Mononuclear cell (primary cell): ENCODE results near the gene ATP6V0C. TPM values are rescaled to one million over a fixed set of nuclear protein-coding genes. Genes with fewer than 3 reads are reported as not detected.
A peak's percentile ranks its signal among the peaks of the same experiment; 100 is the strongest.
"Not testable (repeated sequence)": the region's sequence is repeated elsewhere in the genome, so short reads cannot be mapped to it uniquely, and the experiment has no call there.

Experiments
- H3K27me3 ChIP-seq: 2 replicates; pipeline ENCODE4 v1.6.0; 2011; ENCODE audit warnings: low read length, control low read depth; ENCODE audit not compliant: insufficient read depth
- H3K4me1 ChIP-seq: 2 replicates; pipeline ENCODE4 v1.5.1; 2011; ENCODE audit warnings: mild to moderate bottlenecking, low read length, control low read depth; ENCODE audit not compliant: insufficient read depth
- H3K4me3 ChIP-seq: 2 replicates; pipeline ENCODE4 v1.5.1; 2011; ENCODE audit warnings: mild to moderate bottlenecking, low read length, moderate library complexity
- H3K9me3 ChIP-seq: 2 replicates; pipeline ENCODE4 v1.5.1; 2011; ENCODE audit warnings: low read depth, mild to moderate bottlenecking, control low read depth, low read length
- total RNA-seq: library from RNA; depleted of rRNA; stranded (reverse); fragments of >200 nt; gene quantifications from one replicate; pipeline ENCODE4 v1.2.3, GENCODE V29; 2012

Gene ATP6V0C
- total RNA-seq, 1 donor = 61.2 TPM

DNA sequence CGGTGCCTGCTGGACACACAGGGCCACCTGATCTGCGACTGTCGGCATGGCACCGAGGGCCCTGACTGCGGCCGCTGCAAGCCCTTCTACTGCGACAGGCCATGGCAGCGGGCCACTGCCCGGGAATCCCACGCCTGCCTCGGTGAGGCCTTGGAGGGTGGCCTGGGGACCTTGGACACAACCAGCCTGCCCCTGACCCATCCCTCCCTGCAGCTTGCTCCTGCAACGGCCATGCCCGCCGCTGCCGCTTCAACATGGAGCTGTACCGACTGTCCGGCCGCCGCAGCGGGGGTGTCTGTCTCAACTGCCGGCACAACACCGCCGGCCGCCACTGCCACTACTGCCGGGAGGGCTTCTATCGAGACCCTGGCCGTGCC is 41.3 kb upstream of the ATP6V0C start:
- H3K9me3 ChIP-seq = no peaks in the 10 kb centered on the region
- H3K4me3 ChIP-seq = no peak overlapping the region
- H3K27me3 ChIP-seq = peaks cover 43% of the 10 kb centered on the region
- H3K4me1 ChIP-seq = peaks cover 51% of the 10 kb centered on the region

DNA sequence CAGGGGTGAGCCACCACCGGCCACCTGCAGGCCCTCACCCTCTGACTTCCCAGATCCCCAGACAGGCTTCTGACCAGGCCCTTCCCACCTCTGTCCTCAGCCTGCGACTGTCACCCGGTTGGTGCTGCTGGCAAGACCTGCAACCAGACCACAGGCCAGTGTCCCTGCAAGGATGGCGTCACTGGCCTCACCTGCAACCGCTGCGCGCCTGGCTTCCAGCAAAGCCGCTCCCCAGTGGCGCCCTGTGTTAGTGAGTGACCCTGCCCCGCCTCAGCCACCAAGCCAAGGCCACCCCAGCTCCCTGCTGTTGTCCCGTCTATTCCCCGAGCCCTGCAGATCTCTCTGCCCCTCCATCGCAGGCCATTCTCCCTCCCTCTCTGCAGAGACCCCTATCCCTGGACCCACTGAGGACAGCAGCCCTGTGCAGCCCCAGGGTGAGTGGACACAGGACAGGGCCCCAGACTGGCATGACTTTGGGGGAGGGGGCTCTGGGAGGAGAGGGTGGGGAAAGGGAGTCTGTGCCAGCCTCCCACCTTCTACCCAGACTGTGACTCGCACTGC is 40.8 kb upstream of the ATP6V0C start:
- Histone ChIP-seq H3K27me3 (peaks cover 43% of the 10 kb centered on the region), H3K4me1 (peaks cover 47% of the 10 kb centered on the region), H3K9me3 (no peaks in the 10 kb centered on the region), H3K4me3 (no peak overlapping the region)

DNA sequence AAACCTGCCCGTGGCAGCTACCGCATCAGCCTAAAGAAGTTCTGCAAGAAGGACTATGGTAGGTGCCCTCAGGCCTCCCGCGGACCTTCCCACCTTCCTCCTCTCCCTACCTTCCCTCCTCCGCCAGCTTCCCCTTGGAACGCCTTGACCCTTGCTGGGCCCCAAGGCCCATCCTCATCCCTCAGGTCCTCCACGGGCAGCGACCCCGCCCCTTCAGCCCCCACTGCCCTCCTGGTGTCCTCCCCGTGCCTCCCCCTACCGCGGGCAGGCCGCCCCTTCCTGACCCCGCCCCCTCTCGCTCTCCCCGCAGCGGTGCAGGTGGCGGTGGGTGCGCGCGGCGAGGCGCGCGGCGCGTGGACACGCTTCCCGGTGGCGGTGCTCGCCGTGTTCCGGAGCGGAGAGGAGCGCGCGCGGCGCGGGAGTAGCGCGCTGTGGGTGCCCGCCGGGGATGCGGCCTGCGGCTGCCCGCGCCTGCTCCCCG is 40.3 kb upstream of the ATP6V0C start:
- peaks cover 41% of the 10 kb centered on the region for H3K4me1 ChIP-seq
- H3K27me3 ChIP-seq = peaks cover 39% of the 10 kb centered on the region
- H3K4me3 ChIP-seq = no peak overlapping the region
- H3K9me3 ChIP-seq = no peaks in the 10 kb centered on the region

DNA sequence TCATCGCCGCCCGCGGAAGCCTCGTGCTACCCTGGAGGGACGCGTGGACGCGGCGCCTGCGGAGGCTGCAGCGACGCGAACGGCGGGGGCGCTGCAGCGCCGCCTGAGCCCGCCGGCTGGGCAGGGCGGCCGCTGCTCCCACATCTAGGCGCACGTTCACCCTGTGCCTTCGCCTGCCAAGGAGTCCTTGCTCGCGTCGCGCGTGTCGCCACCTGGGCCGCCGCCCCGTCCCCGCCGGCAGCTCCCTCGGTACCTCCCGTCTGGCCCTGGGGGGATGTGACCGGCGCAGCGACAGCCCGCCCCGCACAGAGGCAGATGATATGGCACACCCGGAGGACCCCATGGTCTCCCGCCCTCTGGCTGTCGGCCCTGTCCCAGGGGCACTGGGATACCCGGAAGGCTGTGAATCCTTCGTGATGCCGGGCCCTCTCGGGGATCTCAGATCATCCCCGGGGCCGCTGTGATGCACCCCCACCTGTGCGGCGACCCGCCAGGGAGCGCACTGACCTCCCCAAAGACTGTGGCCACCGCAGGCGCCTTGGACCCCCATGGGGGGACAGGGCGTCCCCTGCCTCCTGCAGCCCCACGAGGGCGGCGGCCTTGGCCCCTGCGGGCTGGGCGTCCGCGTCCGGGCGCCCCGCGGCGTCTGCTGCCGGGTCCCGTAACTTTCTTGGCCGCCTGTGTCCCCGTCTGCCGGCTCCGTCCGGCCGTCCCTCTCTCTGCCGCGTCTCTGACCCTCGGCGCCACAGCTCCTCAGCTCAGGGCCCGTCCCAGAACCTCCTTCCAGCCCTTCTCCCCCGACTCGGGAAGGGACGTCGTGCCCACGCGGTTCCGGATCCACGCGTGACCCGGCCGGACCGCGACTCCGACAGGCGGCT is 39.5 kb upstream of the ATP6V0C start:
- no peaks in the 10 kb centered on the region for H3K9me3 ChIP-seq
- peak overlapping the region; percentile 50 for H3K4me3 ChIP-seq
- peaks cover 35% of the 10 kb centered on the region for H3K27me3 ChIP-seq
- peaks cover 36% of the 10 kb centered on the region for H3K4me1 ChIP-seq

DNA sequence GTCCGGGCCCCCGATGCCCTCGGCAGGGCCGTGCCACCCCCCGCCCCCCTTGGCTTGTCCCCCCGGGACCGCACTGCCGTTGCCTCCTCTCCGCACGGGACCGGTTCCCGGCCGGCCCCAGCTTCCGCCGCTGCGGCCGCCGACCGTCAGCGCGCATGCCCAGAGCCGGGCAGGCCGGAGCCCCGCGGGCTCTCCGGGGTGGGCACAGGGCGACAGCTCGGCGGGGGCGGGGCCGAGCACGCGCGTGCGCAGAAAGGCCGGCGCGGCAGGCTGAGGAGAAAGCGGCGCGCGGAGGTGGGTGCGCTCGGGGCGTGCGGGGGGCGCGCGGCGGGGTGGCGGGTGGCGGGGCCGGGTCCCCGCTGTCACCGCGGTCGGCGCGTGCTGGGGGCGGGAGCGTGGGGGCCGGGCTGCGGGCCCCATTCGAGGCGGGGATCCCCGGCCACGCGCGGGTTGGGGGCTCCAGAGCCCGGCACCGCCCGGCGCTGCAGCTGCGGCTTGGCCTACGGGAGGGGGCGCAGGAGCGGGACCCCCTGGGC is 38.8 kb upstream of the ATP6V0C start, which contains the start of gene TBC1D24:
Gene TBC1D24 (plus strand): TSS at position 251 of the 536 bp plus-strand sequence. CDS start 21,022 bp downstream, outside the sequence.
- peak within 1 kb of the TSS; percentile 50 for H3K4me3 ChIP-seq
- no peaks in the 10 kb centered on the region for H3K9me3 ChIP-seq
- H3K27me3 ChIP-seq = peaks cover 28% of the 10 kb centered on the region
- H3K4me1 ChIP-seq = peaks cover 35% of the 10 kb centered on the region

DNA sequence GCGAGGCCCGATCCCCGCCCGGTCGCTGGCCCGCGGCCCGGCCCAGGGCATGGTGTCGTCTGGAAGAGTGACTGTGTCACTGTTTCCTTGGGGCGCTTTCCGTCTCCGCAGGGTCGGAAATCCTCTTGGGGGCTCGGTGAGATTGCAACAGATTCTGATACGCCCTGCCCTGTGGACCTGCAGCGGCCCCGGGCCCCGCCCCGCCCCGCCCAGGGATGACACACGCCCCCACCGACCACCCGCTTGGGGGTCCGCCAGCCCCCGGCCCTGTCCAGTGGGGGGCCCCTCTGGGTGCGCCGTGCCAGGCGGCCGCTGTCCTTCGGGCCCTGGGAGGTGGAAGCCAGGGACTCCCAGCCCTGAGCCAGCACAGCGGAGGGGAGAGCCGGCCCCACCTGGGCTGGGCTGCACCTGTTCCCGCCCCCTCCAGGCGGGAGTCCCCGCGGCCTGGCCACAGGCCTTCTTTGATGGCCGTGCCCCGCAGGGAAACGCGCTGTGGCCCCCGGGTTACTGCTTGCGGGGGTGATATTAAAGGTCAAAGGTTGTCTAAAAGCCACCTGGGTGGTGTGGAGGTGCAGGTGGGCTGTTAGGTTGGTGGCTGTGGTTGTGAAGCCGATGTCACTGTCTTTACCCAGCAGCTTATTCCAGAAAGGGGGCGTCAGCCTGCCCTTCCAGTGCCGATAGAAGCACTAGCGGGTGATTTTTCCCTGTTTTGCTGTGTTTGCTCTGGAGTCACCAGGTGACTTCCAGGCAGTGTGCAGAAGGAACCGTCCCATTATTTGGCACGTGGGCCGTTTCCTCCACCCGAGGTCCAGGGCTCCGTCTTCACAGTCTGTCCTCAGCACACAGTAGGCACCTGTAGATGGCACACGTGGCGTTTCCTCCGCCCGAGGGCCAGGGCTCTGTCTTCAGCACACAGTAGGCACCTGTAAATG is 38.1 kb upstream of the ATP6V0C start:
- Histone ChIP-seq H3K27me3 (peaks cover 21% of the 10 kb centered on the region), H3K9me3 (no peaks in the 10 kb centered on the region), H3K4me3 (peak overlapping the region; percentile 50), H3K4me1 (peaks cover 35% of the 10 kb centered on the region)

DNA sequence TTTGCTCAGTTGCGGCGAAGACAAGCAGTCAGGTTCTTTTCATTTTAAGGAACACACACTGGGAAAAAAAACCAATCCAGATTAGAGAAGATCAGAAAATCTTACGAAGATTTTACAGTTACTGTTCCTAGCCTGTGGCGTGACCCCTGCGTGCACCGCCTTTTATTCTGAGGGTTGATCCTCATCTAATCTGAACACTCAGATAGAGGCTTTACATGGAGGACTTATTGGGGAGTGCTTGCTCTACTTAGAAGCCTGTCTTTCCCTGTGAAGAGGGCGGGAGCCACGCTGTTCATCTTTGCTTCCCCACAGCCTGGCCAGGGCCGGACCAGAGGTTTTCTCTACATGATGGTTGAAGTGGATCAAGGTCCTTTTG is 37.4 kb upstream of the ATP6V0C start:
- peaks cover 20% of the 10 kb centered on the region for H3K27me3 ChIP-seq
- no peaks in the 10 kb centered on the region for H3K9me3 ChIP-seq
- peaks cover 33% of the 10 kb centered on the region for H3K4me1 ChIP-seq
- no peak overlapping the region for H3K4me3 ChIP-seq

DNA sequence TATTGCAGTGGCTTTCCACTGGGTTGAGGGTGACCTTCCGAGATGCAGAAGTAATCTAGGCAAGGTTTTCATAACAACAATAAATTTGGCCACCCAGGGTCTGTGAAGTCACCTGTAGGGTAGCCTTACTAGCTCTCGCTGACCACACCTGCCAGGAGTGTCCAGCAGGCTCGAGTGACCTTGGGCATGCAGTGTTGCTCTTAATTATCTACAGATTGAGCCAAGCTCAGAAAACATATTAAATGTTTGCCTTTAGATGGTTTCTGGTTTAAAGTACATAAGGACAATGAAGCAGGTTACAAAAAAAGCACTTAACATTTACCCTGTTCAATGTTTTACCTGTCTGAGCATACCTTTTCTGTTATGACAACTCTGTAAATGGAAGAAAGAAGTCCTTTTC is 37.0 kb upstream of the ATP6V0C start:
- Histone ChIP-seq H3K27me3 (peaks cover 17% of the 10 kb centered on the region), H3K4me1 (peaks cover 29% of the 10 kb centered on the region), H3K4me3 (no peak overlapping the region), H3K9me3 (no peaks in the 10 kb centered on the region)

DNA sequence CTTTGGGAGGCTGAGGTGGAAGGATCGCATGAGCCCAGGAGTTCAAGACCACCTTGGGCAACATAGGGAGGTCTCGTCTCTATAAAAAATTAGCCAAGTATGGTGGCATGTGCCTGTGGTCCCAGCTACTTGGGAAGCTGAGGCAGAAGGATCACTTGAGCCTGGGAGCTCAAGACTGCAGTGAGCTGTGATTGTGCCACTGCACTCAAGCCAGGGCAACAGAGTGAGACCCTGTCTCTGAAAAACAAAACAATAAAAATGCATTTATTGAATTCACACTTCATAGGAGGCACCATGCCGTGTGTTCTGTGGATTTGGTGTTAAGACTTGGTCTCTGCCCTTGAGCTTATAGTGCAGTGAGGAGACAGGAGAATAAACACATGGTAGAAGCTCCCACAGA is 36.4 kb upstream of the ATP6V0C start:
- peaks cover 23% of the 10 kb centered on the region for H3K4me1 ChIP-seq
- peaks cover 11% of the 10 kb centered on the region for H3K27me3 ChIP-seq
- no peaks in the 10 kb centered on the region for H3K9me3 ChIP-seq
- no peak overlapping the region for H3K4me3 ChIP-seq

DNA sequence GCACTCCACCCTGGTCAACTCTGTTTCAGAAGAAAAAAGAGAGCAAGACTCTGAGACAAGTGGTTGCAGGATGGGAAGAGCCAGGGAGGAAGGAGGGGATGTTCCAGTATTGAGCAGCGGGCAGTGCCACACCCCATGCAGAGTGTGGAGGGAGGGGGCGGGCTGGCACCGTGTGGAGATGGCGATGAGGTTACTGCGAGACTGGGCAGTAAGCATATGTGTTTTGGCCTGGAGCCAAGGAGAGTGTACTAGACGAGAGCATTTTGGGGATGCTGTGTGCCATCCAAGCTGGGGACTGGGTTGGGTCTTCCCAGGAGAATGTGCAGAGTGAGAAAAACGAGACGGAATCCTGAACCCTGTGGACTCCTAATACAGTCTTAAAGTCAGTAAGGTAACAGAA is 35.5 kb upstream of the ATP6V0C start:
- H3K4me3 ChIP-seq = no peak overlapping the region
- peaks cover 19% of the 10 kb centered on the region for H3K4me1 ChIP-seq
- H3K27me3 ChIP-seq = peaks cover 1% of the 10 kb centered on the region
- no peaks in the 10 kb centered on the region for H3K9me3 ChIP-seq

DNA sequence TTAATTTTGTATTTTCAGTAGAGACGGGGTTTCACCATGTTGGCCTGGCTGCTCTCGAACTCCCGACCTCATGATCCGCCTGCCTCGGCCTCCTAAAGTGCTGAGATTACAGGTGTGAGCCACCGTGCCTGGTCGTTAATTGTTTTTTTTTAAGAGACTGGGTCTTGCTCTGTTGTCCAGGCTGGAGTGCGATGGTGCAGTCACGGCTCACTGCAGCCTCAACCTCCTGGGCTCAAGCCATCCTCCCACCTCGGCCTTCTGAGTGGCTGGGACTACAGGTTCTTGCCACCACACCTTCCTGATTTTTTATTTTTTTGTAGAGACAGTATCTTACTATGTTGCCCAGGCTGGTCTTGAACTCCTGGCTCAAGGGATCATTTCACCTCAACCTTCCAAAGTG is 33.8 kb upstream of the ATP6V0C start:
- not testable (repeated sequence) for H3K4me1 ChIP-seq, H3K4me3 ChIP-seq, H3K9me3 ChIP-seq, H3K27me3 ChIP-seq

DNA sequence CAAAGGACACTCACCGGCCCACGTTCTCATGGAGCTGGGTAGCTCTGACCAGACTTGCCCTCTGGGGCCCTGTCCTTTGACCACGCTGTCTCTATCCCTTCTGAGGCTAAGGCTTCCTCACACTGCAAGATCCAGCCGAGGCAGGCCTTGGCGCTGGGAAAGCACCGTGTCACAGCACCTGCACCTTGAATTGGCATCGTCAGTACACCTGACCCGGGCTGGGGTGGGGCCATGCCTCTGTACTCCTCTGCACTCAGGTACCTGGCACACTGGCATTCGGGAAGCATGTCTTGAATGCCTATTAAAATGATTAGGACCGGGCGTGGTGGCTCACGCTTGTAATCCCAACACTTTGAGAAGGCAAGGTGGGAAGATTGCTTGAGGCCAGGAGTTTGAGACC is 32.8 kb upstream of the ATP6V0C start:
- H3K9me3 ChIP-seq = no peaks in the 10 kb centered on the region
- H3K27me3 ChIP-seq = no peaks in the 10 kb centered on the region
- peaks cover 7% of the 10 kb centered on the region for H3K4me1 ChIP-seq
- H3K4me3 ChIP-seq = no peak overlapping the region

DNA sequence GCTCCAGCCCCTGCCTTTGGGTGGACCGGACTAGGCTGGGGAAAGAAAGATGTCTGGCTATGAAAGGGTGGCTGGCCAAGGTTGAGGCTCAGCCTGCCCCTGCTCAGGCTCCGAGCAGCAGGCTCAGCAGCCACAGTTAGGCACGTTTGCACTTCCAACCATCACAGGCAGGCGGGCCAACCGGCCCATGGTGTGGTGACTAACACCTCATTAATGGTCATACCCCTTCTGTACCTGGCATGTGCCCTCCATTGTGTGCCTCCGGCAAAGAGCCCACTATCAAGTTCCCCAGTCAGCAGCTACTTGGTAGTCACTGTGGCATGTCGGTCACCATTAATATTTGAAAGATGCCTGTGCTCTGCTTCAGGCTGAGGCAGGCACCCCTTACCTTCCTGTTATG is 32.1 kb upstream of the ATP6V0C start:
- Histone ChIP-seq H3K9me3 (no peaks in the 10 kb centered on the region), H3K4me1 (peaks cover 11% of the 10 kb centered on the region), H3K27me3 (no peaks in the 10 kb centered on the region), H3K4me3 (no peak overlapping the region)

DNA sequence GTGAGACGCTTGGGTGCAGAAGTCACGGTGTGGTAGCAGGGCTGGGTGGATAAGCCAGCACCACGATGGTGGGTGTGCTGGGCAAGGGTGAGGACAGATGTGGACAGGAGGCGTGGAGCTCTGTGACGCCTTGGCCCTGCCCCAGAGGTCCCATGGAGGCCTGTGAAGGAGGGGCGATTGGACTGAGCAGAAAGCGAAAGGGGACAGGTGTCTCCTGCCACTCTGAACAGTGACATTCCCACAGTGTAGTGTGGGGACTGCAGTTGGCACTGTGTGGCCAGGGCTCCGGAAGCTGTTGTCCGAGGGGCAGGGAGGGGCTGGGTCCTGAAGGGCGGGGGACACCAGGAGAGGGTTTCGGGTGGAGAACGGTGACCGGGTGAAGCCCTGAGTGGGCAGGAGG is 31.5 kb upstream of the ATP6V0C start:
- Histone ChIP-seq H3K4me1 (peaks cover 17% of the 10 kb centered on the region), H3K9me3 (no peaks in the 10 kb centered on the region), H3K27me3 (no peaks in the 10 kb centered on the region), H3K4me3 (no peak overlapping the region)
